Stimulated activated CD8-positive, alpha-beta memory T cell treated with anti-CD3 and anti-CD28 coated beads, Interleukin-4, amount 100 ng/mL, for 4 hours (primary cell): Measurements from ENCODE around the gene HKDC1.
"Not testable (repeated sequence)": the region's sequence is repeated elsewhere in the genome, so short reads cannot be mapped to it uniquely, and the experiment has no call there.

ENCODE experiments used
- DNase-seq, 2 donors: peaks; one replicate each; pipeline ENCODE4 v3.0.0-alpha.2; 2020; ENCODE audit warnings: low read depth in 2 of 2, low spot score in 1 of 2

HKDC1 gene

GRCh38 chr10:69276503-69276902 lies 56.4 kb downstream of the HKDC1 start:
- no peak for DNase-seq

DNA sequence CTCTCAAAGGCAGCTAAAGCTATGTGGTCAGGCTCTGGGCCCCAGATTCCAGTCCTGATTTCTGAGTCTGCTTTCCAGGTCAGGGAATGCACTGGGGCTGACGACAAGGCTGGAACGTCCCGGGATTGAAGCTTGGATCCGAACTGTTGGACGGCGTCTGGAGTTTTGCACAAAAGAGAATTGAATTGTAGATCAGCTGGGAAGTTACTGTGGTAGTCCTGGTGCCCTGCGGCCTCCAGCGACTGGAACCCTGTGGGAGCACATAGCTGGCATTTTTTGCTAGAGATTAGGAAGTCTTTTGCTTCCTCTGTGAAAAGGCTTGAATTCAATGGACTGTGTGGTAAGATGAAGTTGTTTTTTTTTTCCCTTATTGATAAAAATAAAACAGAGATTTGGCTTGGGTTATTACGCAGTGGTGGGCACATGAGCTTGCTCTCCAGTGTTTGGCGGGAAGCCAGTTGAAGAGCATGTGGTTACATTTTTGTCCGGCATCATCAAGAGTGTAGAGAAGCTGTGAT lies 58.4 kb downstream of the HKDC1 start, which contains the start of gene HK1:
TSS of gene HK1 (plus strand) at position 51 of the 518 bp plus-strand sequence.
- DNase-seq: no peak

DNA sequence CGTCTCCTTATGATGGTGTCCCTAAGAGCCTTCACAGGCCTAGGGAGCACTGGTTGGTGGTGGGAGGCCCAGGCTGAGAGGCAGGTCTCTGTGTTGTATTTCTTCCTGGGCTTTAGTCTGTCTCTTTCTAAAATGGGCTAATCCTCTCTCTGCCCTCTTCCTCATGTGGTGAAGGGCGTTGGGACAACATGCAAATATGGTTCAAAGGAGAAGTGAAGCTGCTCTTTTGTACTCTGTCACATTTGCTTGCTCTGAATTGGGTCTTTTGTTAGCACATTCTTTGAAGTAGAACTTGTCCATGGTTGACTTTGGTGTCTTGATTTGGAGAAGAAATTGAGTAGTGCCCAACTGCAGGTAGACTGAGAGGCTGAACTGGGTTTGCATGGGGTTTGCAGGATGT lies 59.0 kb downstream of the HKDC1 start:
- DNase-seq: no peak

GRCh38 chr10:69281507-69282413 lies 61.6 kb downstream of the HKDC1 start:
- no peak for DNase-seq

DNA sequence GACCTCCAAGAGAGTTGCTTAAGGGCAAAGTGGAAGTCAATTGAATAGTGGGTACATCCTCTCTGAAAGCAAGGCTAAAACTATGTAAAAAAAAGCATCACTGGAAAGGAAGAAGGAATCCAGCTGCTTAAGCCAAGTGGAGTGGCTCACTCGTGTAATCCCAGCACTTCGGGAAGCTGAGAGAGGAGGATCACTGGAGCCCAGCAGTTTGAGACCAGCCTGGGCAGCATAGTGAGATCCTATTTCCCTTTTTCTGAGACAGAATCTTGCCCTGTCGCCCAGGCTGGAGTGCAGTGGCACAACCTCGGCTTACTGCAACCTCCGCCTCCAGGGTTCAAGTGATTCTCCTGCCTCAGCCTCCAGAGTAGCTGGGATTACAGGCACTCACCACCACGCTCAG lies 64.3 kb downstream of the HKDC1 start:
- DNase-seq: not testable (repeated sequence)

- no peak for DNase-seq
Observed at GRCh38 chr10:69285699-69286098, 65.6 kb downstream of the HKDC1 start.

DNA sequence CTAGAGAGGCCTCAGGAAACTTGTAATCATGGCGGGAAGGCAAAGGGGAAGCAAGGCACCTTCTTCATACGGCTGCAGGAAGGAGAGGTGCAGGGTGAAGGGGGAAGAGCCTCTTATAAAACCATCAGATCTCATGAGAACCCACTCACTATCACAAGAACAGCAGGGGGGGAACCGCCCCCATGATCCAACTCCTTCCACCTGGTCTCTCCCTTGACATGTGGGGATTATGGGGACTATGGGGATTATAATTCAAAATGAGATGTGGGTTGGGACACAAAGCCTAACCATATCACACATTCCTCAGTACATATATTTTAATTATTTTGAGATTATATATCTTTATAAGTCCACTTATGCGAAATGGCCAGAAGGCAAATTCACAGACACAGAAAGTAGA lies 67.0 kb downstream of the HKDC1 start:
- DNase-seq: no peak

DNA sequence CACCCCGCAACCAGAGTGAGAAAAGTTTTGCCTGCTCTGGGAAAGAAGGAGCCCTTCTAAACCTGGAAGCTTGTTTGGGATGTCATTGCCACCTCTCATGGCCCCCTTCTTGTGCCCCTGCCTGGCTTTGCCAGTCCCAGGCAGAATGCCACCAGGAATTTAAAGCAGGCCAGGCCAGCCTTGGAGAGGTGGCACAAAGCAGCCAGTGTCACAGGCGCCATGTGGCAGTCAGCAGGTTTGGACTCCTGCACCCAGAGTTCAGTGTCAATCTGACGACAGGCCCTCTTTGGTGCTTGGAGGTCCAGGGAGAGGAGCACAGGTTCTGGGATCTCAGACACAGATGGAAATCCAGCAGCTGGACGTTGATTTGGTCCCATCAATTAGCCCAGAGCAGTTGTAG lies 70.9 kb downstream of the HKDC1 start:
- DNase-seq: no peak

- no peak for DNase-seq
Observed at GRCh38 chr10:69292459-69292858, 72.3 kb downstream of the HKDC1 start.

DNA sequence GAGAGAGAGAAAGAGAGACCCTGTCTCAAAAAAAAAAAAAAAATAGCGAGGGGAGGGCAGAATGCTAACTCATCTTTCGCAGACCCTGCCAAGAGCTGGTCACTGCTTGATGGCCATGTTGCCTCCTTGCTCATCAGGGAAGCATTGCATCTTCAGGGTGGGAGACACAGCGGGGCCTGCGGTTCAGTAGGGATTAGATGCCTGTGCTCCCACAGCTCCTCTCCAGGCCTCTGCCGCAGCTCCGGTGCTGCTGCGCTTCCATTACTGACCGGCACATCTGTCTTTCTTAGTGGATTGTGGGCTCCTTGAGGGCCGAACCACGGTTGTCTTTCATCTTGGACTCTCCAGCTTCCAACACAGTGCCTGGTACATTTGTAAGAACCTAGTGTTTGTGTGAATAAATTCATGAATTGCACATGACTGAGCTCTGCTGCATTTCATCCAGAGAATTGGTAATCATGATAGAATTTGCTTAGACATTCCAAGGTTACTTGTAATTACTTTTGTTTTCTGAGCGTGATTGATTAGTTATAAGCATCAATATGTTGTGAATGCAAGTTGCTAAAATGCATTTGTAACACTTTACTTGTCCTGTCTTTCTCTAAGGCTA lies 75.0 kb downstream of the HKDC1 start:
- DNase-seq: no peak

DNA sequence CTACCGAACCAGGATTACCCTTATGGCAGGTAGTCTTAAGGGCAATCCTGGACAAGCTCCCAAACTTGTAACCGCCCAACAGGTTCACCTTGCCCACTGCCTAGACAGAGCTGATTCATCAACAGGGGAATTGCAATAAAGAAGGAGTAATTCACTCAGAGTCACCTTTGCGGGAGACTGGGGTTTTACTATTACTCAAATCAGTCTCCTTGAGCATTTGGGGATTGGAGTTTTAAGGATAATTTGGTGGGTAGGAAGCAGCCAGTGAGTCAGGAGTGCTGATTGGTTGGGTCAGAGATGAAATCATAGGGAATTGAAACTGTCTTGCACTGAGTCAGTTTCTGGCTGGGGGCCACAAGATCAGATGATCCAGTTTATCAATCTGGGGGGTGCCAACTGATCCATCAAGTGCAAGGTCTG lies 83.5 kb downstream of the HKDC1 start:
- no peak for DNase-seq

GRCh38 chr10:69306421-69306820 lies 86.3 kb downstream of the HKDC1 start:
- DNase-seq: no peak

DNA sequence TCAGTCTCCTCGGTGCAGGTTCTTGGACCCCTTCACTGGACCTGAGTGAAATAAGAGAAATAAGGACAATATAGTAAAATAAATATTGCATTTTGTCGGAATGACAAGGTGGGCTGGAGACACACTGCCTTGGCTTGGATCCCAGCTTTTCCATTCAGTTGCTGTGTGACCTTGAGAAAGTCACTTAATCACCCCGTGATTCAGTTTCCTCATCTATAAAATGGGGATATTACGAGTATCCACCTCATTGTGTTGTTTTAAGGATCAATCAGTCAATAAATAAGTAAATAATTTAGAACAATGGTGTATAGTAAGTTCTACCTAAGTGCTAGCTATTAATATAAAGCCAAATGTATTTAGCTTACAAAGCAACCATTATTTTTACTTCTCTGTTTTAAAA lies 87.3 kb downstream of the HKDC1 start:
- no peak for DNase-seq

DNA sequence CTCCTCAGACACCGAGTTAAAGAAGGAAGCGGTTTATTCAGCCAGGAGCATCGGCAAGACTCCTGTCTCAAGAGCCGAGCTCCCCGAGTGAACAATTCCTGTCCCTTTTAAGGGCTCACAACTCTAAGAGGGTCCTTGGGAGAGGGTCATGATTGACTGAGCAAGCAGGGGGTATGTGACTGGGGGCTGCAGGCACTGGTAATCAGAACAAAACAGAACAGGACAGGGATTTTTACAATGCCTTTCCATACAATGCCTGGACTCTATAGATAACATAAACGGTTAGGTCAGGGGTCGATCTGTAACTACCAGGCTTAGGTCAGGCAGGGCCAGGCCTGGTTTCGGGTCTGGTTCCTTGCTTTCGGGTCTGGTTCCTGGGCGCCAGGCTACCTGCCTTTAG lies 88.2 kb downstream of the HKDC1 start:
- DNase-seq: not testable (repeated sequence)

DNA sequence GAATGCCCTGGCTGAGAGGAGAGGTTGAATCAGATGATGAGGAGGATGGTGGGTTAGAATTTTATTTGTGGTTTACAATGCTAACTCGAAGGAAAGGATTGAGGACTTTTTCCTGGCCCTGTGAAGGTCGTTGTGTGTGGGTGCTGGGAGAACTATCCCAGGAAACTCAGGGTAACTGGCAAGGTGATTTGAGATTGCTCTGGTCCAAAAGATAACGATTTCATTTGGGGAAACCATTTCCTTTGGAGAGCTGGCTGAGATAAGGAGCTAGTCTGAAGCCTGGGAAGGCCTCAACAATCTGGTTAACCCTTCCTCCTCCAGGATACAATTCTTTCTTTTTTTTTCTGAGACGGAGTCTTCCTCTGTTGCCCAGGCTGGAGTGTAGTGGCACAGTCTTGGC lies 91.2 kb downstream of the HKDC1 start:
- DNase-seq: no peak

DNA sequence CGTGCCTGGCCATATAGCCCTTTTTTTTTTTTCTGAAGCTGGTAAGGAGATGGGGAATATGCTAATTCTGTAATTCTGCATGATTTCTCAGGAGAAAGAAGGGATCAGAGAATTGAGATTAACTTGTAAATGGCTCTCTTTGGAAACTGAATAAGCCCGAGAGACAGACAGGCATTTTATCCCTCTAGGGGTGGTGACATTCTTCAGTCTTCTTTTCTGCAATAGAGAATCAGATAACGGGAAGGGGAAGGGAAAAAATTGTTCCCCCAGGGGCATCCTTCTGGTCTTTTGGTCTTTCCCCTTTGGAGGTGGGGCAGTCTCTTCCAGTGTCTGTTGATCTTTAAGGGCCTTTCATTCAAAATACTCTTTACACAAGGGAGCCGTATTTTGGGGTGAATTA lies 92.4 kb downstream of the HKDC1 start:
- DNase-seq: no peak

DNA sequence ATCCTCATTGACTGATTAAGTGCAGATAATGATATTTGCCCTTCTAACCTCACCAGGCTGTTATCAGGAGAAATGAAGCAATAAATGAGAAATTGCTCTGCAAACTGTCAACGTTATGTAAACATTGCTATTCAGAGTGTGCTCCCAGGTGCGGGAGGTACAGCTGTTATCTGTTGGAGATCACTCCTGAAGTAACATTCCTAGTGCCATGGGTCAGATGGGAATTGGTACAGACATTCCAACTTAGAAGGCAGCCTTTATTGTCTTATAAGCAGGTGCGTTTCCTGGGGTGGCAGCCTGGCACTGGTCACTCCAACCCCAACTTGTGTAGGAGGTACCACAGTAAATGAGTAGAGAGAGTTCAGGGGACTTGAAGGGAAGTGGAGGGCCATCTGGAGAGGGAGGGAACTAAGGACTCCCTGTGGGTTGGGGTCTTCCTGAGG lies 95.0 kb downstream of the HKDC1 start:
- DNase-seq: no peak

DNA sequence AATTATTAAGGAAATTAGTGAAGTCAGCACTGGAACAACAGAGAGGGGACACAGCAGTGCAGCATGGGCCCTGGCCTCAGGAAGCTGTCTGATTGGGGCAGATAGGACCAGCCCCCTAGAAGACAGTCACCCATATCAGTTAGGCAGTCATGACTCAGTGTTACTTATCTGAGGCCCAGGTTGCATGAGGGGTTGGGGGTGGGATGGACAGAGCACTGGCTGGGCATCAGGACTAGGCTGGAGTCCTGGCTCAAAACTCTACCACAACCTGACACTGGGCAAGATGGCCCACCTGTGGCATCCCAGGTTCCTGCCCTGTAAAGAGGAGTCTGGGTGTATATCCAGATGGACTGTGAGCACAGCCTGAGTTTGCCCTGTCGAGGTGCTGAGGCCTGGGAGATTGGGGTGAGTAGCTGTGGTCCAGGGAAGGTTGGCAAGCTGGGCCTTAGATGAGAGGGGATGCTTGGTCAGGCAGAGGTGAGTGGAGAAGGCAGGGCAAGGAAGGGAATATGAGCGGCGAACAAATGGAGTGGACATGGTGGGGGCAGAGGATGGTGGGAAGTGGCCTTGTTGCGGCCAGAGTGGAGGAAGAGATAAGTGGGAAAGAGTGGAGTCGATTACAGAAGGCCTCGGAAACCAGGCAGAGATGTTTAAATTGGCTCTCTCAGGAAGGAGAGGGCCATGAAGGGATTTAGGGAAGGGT lies 95.6 kb downstream of the HKDC1 start:
- no peak for DNase-seq

DNA sequence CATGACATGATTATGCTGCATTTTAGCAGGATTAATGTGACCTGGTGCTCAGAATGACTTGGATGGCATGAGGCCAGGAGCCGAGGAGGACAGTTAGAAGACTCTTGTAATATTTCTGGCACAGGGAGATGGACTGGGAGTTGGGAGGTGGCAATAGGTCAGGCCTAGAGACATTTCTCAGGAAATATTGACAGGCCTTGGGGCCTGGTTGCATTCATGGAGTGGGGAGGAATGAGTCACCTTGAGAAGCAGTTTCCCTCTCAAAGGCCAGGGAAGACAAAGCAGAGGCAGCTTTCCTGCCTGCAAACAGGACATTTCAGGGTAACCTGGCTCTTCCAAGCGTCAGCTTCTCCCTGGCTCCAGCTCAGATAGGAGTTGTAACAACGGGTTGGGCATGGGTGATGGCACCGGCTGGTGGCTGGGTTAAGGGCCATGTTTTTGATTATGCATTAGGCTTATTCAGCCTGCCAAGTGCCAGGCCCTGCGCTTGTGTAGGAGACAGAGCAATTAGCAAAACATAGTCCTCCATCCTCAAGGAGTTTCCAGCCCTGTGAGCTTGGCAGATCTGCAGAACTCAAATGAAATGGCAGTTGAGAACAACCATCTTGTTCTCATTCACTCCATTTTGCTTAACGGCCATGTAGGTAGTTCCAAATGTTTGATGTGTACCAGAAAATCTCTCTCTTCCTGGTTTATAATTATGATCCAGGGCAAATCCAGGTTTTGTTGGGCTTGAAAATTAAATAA lies 96.4 kb downstream of the HKDC1 start:
- DNase-seq: no peak
